GM10847 (cell line): ENCODE results near the gene DNAI7.

ENCODE experiments used
- POLR2A ChIP-seq: IDR thresholded peaks from 2 replicates; pipeline ENCODE4 v1.6.1; 2011; ENCODE audit not compliant: insufficient read length; ENCODE audit errors: extremely low read depth

The DNAI7 gene

DNA sequence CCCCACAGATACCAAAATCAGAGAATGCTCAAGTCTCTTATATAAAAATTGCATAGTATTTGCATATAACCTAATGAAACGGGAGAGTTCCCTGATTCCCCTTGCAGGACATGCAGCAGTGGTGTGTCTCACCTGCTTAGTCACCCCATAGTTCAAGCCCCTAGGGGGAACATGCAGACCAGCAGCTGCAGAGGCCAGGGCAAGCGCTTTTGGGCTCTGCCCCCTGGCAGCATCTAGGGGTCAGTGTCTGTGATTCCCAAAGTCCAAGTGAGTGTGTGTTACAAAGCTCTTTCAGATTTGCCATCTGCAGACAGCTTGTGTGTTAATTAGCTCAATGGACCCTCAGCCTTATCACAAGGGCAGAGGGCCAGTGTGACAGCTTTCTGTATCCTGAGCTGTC is 110.1 kb downstream of the DNAI7 start:
- TF ChIP-seq POLR2A = no peak

DNA sequence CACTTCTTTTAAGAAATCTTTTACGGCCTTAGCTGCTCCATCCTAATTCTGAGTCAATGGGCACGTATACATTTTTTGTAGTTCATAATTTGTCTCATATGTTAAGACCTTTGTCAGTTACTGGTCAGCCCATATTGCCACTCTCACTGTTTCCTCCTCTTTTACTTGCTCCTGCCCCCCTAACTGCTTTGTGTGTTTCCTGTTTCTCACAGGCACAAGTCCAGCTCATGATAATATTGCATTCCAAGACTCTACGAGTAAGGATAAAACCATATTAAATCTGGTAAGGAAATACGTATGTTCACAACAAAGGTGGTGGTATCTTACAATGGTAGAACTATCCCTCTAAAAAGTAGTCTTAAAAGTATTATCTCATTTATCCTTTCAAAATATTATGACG is 111.7 kb downstream of the DNAI7 start:
- TF ChIP-seq POLR2A = no peak

DNA sequence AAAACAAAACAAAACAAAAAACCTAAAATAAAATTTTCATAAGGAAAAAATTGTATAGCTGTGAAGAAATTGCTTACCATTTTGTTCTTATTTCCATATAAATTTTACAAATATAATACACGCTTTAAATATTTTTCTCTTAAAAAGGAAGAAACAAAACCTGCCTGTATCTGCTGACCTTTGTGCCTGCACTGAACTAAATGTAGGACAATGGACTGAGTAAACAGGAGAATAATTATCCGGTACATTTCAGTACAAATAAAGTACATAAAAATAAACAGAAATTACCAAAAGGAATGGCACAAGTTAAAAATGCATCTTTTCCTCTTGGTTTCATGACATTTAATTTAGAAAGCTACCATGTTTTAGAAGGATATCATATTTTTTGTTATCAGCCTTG is 112.3 kb downstream of the DNAI7 start:
- no peak for TF ChIP-seq POLR2A

DNA sequence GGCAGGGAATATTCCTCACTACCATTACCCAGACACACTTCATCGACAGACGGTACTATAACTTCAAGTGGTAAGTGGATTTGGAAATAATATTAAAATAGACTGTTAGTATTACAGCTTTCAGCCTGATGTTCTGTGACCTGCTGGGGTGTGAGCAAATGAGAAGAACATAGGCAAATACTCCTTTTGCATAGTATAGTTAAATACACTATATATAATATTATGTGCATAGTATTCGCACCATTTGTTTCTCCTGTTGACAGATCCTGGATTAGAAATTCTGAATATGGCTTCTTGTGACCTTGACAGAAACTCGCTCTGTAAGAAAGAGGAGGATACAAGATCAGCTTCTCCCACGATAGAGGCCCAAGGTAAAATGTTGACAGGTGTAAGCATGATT is 115.6 kb downstream of the DNAI7 start:
- TF ChIP-seq POLR2A = no peak

DNA sequence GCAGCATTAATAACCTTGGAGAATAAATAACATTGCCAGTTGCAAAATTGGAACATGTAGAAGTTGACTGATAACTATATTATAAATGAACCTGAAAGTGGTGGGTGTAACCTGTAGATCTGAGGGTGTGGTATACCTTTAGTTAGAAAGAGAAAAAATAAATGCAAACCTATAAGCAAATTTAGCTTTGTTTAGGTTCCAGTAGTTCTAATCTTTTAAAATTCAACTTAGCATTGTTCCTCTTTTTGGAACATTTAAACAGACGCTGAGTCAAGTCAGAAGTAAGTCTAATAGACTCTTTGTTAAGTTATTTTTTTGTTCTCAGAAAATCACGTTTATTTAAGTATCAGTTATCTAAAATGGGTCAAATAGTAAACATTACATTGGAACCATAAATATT is 120.0 kb downstream of the DNAI7 start:
- no peak for TF ChIP-seq POLR2A

DNA sequence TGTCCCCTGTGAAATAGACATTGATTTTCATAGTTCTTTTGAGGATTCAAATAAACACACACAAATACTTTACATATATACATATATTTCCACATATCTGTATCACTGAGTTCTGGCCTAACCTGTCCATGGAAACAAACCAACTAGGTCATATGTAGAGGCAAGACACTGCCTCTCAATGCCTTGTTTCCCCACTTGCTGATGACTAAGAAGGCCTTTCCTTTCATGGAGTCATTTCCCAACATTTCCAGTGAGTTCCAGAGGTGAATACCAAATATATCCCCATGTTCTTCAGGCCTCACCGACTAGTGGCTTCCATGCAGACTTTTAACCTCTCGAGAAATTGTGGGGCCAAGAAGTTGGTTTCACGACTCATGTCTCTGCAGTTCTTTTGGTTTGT is 120.8 kb downstream of the DNAI7 start:
- no peak for TF ChIP-seq POLR2A

DNA sequence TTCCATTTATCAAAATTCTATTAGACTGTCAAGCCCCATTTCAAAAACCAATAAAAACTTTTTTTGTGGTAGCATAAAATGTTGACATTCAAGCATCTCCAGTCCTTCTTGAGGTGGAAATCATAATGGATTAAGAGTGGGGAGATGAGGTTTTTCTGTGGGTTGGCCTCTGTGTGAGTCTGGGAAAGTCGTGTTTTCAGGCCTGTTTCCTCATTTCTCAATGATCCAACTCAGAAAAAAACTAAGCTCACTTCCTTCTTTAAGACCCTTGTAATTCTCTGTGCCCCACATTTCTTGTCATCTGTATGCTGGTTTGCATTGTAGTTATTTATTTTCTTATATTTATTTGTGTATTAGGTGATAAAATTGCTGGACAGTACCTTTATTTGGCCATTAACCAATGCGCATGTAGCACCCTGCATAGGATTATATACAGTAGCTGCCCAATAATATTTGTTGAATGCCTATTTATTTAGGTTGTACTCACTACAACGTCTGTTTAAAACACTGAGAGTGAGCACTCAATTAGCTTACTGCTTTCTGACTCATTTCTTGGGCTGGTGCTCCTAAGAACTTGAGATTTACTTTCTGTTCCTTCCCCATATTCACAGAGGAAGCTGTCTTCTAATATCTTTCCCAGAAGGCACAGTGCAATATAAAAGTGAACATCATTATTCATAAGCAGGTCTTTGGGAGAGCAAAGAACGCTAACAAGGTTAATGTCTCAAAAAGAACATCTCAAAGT is 121.9 kb downstream of the DNAI7 start:
- no peak for TF ChIP-seq POLR2A

DNA sequence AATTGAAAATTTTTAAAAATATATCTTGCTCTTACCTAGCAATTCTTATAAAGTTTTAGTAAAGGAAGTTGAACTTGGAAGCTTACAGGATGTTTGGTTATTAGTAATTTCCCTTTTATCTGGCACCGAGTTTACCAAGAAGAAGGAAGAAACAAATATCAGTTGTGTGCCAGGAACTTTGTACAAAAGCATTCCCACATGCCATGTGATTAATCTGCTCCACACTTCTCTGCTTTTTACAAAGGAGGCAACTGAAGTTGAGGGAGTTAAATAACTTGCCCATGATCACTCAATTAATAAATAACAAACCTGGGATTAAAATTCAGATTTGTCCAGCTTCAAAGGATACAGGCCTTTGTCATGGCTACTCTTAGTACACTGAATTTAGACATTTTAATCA is 123.6 kb downstream of the DNAI7 start:
- TF ChIP-seq POLR2A = no peak

DNA sequence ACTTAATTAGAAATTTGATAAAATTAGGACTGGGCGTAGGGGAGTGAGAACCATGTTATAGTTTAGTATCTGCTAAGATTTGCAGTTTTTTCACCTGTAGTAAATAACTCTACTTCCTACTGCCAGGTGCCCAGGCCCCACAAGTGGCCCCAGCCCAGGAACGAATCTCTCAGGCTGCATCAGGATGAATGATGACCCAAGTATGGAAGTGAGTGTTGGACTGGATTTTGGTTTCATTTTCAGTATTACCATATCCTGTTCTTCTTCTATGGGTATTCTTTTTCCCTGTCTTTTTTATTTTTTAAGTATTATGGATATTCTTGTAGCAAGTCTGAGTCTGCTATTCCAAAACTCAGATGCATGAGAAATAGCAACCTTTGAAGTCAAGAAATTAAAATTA is 125.7 kb downstream of the DNAI7 start:
- TF ChIP-seq POLR2A = no peak

DNA sequence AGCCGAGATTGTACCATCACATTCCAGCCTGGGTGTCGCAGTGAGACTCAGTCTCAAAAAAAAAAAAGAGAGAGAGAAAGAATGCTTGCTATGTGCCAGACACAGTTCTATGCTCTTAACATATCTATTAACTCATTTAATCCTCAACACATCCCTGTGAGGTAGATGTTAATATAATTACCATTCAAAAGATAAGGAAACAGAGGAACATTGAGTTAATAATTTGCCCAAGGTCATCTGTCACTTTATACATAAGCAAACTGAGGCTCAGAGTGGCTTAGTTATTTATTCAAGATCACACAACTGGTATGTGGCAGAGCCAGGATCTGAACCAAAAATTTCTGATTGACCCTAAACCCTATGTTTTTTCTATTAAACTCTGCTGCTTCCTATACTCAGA is 129.9 kb downstream of the DNAI7 start:
- no peak for TF ChIP-seq POLR2A

DNA sequence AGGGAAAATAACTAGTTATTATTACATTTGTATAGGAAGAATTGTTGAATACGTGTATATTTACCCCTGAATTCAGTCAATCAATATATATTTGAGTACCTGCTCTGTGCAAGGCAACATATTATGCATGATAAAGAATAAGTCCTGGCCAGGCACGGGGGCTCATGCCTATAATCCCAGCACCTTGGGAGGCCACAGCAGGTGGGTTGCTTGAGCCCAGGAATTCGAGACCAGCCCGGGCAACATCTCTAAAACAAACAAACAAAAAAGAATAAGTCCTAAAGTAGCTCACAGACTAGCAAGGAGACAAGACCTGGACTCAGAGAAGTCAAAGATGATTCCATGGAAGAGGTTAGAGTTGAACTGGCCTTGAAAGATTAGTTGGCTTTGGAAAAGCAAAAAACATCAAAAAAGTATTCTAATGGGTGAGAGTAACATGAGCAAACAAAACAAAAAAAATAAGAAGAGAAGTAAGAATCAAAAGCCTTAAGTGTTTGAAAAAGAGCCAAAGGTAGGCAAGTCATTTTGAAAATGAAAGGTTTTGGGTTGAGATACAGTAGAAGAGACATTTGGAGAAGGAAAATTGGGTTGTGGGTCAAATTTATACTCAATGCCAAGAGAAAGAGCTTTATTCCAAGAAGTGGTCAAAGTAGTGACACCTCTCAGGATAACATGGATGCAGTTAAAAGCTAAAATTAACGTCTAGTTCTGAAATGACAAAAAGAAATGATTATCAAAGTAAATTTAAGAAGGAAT is 130.9 kb downstream of the DNAI7 start:
- TF ChIP-seq POLR2A = no peak

DNA sequence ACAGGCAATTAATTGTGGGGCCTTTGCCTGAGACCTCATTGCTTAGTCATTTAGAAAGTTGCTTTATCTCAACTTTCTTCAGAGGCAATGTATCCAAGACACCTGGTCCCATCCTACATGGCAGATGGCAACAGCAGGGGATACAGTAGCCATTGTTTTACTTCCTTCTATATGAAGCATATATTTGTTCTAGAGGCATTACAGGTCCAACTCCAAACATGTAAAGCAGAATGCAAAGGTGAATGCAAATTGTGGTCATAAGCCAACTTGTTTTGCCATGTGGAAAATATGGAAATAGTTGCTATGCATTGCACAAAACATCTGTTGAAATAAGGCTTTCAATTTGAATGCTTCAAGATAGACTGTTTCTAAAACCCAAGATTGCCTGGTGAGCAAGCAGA is 136.3 kb downstream of the DNAI7 start:
- no peak for TF ChIP-seq POLR2A
